Neuron (in vitro differentiated cells): ENCODE data around the gene SLC47A2.
"Not testable (repeated sequence)": the region's sequence is repeated elsewhere in the genome, so short reads cannot be mapped to it uniquely, and the experiment has no call there.

ENCODE experiments used
- H2AFZ ChIP-seq: one replicate; pipeline ENCODE4 v1.6.1; 2013; ENCODE audit warnings: low read depth, mild to moderate bottlenecking, inconsistent platforms, low read length, moderate library complexity
- H3K27me3 ChIP-seq: one replicate; pipeline ENCODE4 v1.6.1; 2013; ENCODE audit warnings: low read length; ENCODE audit not compliant: insufficient read depth
- H3K36me3 ChIP-seq: one replicate; pipeline ENCODE4 v1.6.1; 2013; ENCODE audit warnings: low read length; ENCODE audit not compliant: insufficient read depth
- H3K4me1 ChIP-seq: one replicate; pipeline ENCODE4 v1.6.1; 2013; ENCODE audit warnings: low read length; ENCODE audit not compliant: insufficient read depth
- H3K4me3 ChIP-seq: 2 replicates; pipeline ENCODE4 v1.5.1; 2013; ENCODE audit warnings: mild to moderate bottlenecking, low read length, moderate library complexity
- H3K9me3 ChIP-seq: one replicate; pipeline ENCODE4 v1.6.1; 2013; ENCODE audit warnings: low read length

The SLC47A2 gene

GRCh38 chr17:19673623-19674022 is 42.8 kb downstream of the SLC47A2 start:
- no peak overlapping the region for H2AFZ ChIP-seq

GRCh38 chr17:19672009-19672750 is 44.2 kb downstream of the SLC47A2 start:
- no peak overlapping the region for H2AFZ ChIP-seq
- H3K36me3 ChIP-seq, result peaks cover 13% of the 10 kb centered on the region
- H3K9me3 ChIP-seq, result peaks cover 6% of the 10 kb centered on the region
- H3K27me3 ChIP-seq, result no peaks in the 10 kb centered on the region
- H3K4me1 ChIP-seq, result no peaks in the 10 kb centered on the region
- no peak overlapping the region for H3K4me3 ChIP-seq

More at GRCh38 chr17:19673623-19674022, 42.8 kb downstream of the SLC47A2 start:
- no peaks in the 10 kb centered on the region for H3K4me1 ChIP-seq
- peaks cover 10% of the 10 kb centered on the region for H3K9me3 ChIP-seq
- H3K36me3 ChIP-seq, result peaks cover 21% of the 10 kb centered on the region
- no peaks in the 10 kb centered on the region for H3K27me3 ChIP-seq
- H3K4me3 ChIP-seq, result no peak overlapping the region

GRCh38 chr17:19671433-19671832 is 45.0 kb downstream of the SLC47A2 start:
- H3K36me3 ChIP-seq, result peaks cover 13% of the 10 kb centered on the region
- no peak overlapping the region for H3K4me3 ChIP-seq
- H3K9me3 ChIP-seq, result peaks cover 1% of the 10 kb centered on the region
- no peaks in the 10 kb centered on the region for H3K4me1 ChIP-seq
- no peak overlapping the region for H2AFZ ChIP-seq
- no peaks in the 10 kb centered on the region for H3K27me3 ChIP-seq

- Histone ChIP-seq H3K4me1 (no peaks in the 10 kb centered on the region), H3K4me3 (no peak overlapping the region), H2AFZ (no peak overlapping the region), H3K36me3 (peaks cover 11% of the 10 kb centered on the region), H3K27me3 (no peaks in the 10 kb centered on the region), H3K9me3 (no peaks in the 10 kb centered on the region)
These were observed 45.5 kb downstream of the SLC47A2 start for GRCh38 chr17:19670908-19671307.

- H3K36me3 ChIP-seq, result peaks cover 11% of the 10 kb centered on the region
- not testable (repeated sequence) for H3K9me3 ChIP-seq, H3K27me3 ChIP-seq, H3K4me3 ChIP-seq, H3K4me1 ChIP-seq, H2AFZ ChIP-seq
These were observed 46.7 kb downstream of the SLC47A2 start for GRCh38 chr17:19669680-19670079.

GRCh38 chr17:19664821-19665181 is 51.6 kb downstream of the SLC47A2 start:
- Histone ChIP-seq H3K27me3 (no peaks in the 10 kb centered on the region), H3K4me1 (no peaks in the 10 kb centered on the region), H2AFZ (no peak overlapping the region), H3K36me3 (peaks cover 16% of the 10 kb centered on the region), H3K4me3 (no peak overlapping the region), H3K9me3 (no peaks in the 10 kb centered on the region)

- no peak overlapping the region for H3K4me3 ChIP-seq
- no peaks in the 10 kb centered on the region for H3K9me3 ChIP-seq
- no peak overlapping the region for H2AFZ ChIP-seq
- no peaks in the 10 kb centered on the region for H3K4me1 ChIP-seq
- H3K36me3 ChIP-seq, result peaks cover 16% of the 10 kb centered on the region
- no peaks in the 10 kb centered on the region for H3K27me3 ChIP-seq
These were observed 52.1 kb downstream of the SLC47A2 start for GRCh38 chr17:19664136-19664820.

GRCh38 chr17:19663097-19663496 is 53.3 kb downstream of the SLC47A2 start:
- H3K4me3 ChIP-seq, result no peak overlapping the region
- no peak overlapping the region for H2AFZ ChIP-seq
- no peaks in the 10 kb centered on the region for H3K9me3 ChIP-seq
- peaks cover 16% of the 10 kb centered on the region for H3K36me3 ChIP-seq
- H3K4me1 ChIP-seq, result no peaks in the 10 kb centered on the region
- no peaks in the 10 kb centered on the region for H3K27me3 ChIP-seq

GRCh38 chr17:19661121-19661520 is 55.3 kb downstream of the SLC47A2 start:
- H3K9me3 ChIP-seq, result no peaks in the 10 kb centered on the region
- H3K4me3 ChIP-seq, result no peak overlapping the region
- no peaks in the 10 kb centered on the region for H3K27me3 ChIP-seq
- H3K36me3 ChIP-seq, result peaks cover 21% of the 10 kb centered on the region
- no peaks in the 10 kb centered on the region for H3K4me1 ChIP-seq
- H2AFZ ChIP-seq, result no peak overlapping the region

- peaks cover 6% of the 10 kb centered on the region for H3K9me3 ChIP-seq
- peaks cover 28% of the 10 kb centered on the region for H3K36me3 ChIP-seq
- H3K4me1 ChIP-seq, result no peaks in the 10 kb centered on the region
- no peak overlapping the region for H2AFZ ChIP-seq
- H3K27me3 ChIP-seq, result no peaks in the 10 kb centered on the region
- no peak overlapping the region for H3K4me3 ChIP-seq
These were observed 56.0 kb downstream of the SLC47A2 start for GRCh38 chr17:19660219-19660870.

- Histone ChIP-seq H3K4me3 (no peak overlapping the region), H3K27me3 (no peaks in the 10 kb centered on the region), H3K4me1 (no peaks in the 10 kb centered on the region), H3K9me3 (peaks cover 12% of the 10 kb centered on the region), H2AFZ (no peak overlapping the region), H3K36me3 (peaks cover 30% of the 10 kb centered on the region)
These were observed 56.8 kb downstream of the SLC47A2 start for GRCh38 chr17:19659366-19660177.

- H3K4me1 ChIP-seq, result no peaks in the 10 kb centered on the region
- H3K27me3 ChIP-seq, result no peaks in the 10 kb centered on the region
- no peak overlapping the region for H2AFZ ChIP-seq
- peaks cover 29% of the 10 kb centered on the region for H3K36me3 ChIP-seq
- peaks cover 20% of the 10 kb centered on the region for H3K9me3 ChIP-seq
- no peak overlapping the region for H3K4me3 ChIP-seq
These were observed 59.4 kb downstream of the SLC47A2 start for GRCh38 chr17:19656851-19657581.
